GM12864 (cell line): Measurements from ENCODE around the gene ZBTB39.

Experiments used
- DNase-seq: peaks from one replicate; pipeline ENCODE4 v3.0.0-alpha.2; 2011; ENCODE audit warnings: low read depth
- H3K4me3 ChIP-seq: 2 replicates; pipeline ENCODE4 v1.5.1; 2011; ENCODE audit warnings: mild to moderate bottlenecking, low read depth, low read length, control low read depth
- TF ChIP-seq, protein P1 (sequence below): IDR thresholded peaks from 2 replicates; pipeline ENCODE4 v1.5.1; 2011; ENCODE audit warnings: low read depth, mild to moderate bottlenecking, moderate library complexity, low read length, control low read depth, inconsistent platforms; ENCODE audit errors: missing control alignments

Gene ZBTB39

DNA sequence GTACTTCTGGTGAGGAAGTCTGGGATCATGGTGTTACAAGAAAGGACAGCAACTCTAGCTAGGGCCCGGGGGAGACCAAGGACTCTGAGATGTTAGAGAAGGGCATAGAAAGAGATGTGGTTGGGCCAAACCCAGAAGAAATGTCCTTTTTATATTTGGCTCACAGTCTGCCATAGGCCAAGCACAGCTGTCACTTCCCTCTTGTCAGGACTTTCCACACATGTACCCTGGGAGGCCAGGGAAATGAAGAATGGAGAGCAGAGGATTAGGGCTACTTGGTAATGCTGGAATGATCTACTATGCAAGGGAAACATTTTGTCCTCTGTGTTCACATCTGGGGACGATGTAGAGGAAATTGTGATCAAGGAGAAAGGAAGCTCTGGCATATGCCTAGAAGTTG lies 34.4 kb upstream of the ZBTB39 start:
- TF ChIP-seq, protein P1, sequence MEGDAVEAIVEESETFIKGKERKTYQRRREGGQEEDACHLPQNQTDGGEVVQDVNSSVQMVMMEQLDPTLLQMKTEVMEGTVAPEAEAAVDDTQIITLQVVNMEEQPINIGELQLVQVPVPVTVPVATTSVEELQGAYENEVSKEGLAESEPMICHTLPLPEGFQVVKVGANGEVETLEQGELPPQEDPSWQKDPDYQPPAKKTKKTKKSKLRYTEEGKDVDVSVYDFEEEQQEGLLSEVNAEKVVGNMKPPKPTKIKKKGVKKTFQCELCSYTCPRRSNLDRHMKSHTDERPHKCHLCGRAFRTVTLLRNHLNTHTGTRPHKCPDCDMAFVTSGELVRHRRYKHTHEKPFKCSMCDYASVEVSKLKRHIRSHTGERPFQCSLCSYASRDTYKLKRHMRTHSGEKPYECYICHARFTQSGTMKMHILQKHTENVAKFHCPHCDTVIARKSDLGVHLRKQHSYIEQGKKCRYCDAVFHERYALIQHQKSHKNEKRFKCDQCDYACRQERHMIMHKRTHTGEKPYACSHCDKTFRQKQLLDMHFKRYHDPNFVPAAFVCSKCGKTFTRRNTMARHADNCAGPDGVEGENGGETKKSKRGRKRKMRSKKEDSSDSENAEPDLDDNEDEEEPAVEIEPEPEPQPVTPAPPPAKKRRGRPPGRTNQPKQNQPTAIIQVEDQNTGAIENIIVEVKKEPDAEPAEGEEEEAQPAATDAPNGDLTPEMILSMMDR = no peak
- no peak overlapping the region for H3K4me3 ChIP-seq
- no peak for DNase-seq

DNA sequence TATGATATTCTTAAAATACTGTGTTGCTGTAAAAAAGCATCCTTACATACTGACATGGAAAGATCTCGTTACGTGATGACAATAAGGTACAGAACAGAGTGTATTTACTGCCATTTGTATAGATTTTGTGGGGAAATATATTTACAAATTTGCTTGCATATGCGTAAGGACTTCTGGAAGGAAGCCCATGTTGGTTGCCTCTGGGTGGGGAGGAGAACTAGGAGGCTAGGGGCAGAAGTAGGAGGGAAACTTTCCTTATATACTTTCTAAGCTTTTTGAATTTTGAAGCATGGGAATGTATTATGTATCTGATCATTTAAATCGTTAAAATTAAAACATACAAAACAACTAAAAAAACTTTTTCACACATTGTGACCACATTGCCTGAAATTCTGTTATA lies 33.9 kb upstream of the ZBTB39 start:
- TF ChIP-seq, protein P1 = no peak
- no peak overlapping the region for H3K4me3 ChIP-seq
- no peak for DNase-seq

- no peak for DNase-seq
- TF ChIP-seq, protein P1 = no peak
- no peak overlapping the region for H3K4me3 ChIP-seq
Measured at GRCh38 chr12:57039016-57039798, 32.9 kb upstream of the ZBTB39 start.

- DNase-seq = no peak
- TF ChIP-seq, protein P1 = no peak
- H3K4me3 ChIP-seq = no peak overlapping the region
Measured at GRCh38 chr12:57037264-57037663, 30.9 kb upstream of the ZBTB39 start.

DNA sequence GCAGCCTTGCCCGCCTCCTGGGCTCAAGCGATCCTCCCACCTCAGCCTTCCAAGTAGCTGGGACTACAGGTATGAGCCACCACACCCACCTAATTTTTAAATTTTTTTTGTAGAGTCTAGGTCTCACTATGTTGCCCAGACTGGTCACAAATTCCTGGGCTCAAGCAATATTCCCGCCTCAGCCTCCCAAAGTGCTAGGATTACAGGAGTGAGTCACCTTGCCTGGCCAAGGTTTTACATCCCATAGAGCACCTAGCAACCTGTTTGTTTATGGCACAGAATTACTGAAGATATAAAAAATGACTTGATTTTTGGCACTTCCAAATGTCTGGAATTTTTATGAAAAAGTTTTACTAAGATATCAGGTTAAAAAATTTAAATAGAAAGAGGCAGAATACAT lies 27.1 kb upstream of the ZBTB39 start:
- no peak overlapping the region for H3K4me3 ChIP-seq
- TF ChIP-seq, protein P1 = no peak
- no peak for DNase-seq

- H3K4me3 ChIP-seq = no peak overlapping the region
- TF ChIP-seq, protein P1 = no peak
- DNase-seq = no peak
Measured at GRCh38 chr12:57031789-57032188, 25.4 kb upstream of the ZBTB39 start.
